HG02571 (cell line): ENCODE data around the gene BAG3.
"Not testable (repeated sequence)": the region's sequence is repeated elsewhere in the genome, so short reads cannot be mapped to it uniquely, and the experiment has no call there.

Experiments used
- ATAC-seq: cut with Tn5 transposase; IDR thresholded peaks from one replicate; pipeline ENCODE4 v1.9.1; 2021; ENCODE audit warnings: mild to moderate bottlenecking, moderate library complexity; ENCODE audit not compliant: unreplicated experiment

The BAG3 gene

DNA sequence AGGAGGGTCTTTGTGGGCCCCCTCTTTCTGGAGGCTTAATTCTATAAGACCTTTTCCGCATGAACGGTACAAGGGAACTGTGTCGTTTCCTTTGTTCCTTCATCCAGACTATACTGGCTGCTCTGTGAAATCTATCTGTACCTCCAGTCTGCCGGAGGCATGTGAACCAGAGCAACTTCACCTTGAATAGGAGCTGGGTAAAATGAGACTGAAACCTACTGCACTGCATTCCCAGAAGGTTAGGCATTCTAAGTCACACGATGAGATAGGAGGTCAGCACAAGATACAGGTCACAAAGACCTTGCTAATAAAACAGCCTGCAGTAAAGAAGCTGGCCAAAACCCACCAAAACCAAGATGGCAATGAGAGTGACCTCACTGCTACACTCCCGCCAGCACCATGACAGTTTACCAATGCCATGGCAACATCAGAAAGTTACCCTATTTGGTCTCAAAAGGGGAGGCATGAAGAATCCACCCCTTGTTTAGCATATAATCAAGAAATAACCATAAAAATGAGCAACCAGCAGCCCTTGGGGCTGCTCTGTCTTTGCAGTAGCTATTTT, 37.9 kb downstream of the BAG3 start:
- no peak for ATAC-seq

DNA sequence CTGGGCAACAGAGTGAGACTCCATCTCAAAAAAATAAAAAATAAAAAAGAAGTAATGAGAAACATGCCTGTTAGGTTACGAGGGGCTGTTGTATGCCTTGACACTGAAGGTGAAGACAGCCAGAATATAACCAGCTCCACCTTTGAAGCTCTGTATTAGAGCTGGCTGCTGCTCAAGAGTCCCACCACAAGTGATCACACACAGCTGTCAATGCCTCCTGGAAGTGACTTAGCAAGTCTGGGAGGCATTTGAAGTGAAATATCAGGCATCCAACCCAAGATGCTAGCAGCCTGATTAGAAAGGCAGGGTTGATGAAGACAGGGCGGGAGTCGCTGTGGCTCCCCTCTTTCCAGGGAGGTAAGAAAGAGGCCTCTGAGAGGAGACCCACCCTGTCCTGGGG, 40.5 kb downstream of the BAG3 start:
- no peak for ATAC-seq

- no peak for ATAC-seq
These were observed 42.2 kb downstream of the BAG3 start for GRCh38 chr10:119693262-119693957.

DNA sequence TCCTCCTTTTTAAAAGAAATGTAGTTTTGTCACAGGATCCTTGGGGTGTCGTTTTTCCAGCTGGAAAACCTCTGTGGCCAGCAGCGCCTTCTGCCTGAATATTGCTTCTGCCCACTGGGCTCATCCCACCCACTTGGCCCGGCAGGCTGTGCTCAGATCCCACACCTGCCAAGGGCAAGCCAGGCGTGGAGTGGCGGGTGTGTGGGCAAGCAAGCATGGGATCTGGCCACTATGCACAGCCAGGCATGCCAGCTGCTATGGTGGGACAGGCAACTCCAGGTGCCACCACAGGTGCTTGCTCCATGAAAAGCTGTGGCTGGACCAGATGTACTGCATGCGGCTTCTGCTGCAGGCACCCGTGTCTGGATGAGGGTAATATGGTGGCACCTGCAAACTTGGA, 43.4 kb downstream of the BAG3 start:
- no peak for ATAC-seq

GRCh38 chr10:119700321-119700954, 49.3 kb downstream of the BAG3 start:
- ATAC-seq: no peak

DNA sequence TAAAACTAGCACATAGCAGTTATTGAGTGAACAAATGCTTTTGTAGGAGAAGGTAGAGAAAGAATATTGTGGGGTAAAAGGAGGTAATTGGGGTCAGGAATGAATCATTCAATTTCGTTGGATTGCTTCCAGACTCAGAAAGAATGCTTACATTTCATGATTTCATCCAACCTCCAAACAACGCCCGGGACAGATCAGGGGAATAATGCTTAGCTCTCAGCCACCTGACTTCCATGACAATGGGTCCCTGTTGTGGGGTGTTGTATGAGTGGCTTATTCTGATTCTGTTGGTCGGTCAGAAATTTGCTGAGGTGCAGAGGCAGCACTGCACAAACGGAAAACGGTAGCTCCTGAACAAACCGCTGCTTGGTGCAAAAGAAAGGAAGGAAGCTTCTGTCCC, 50.7 kb downstream of the BAG3 start:
- no peak for ATAC-seq

DNA sequence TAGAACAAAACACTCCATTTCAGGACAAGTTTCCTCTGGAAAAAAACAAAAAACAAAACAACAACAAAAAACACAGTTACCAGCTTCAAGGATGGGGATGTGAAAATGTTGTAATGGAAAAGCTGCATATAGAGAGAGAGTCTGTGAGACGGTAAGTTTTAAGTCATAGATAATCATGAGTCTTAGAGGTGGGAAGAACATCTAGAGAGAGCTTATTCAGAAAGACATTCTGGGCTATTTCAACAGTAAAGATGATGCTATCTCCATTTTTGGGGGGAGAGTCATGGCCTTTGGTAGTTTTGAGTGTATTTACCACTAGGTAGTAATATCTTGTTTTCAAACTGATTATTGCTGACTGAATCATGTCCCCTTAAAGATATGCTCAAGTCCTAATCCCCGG, 51.4 kb downstream of the BAG3 start:
- no peak for ATAC-seq

- ATAC-seq: no peak
These were observed 52.8 kb downstream of the BAG3 start for GRCh38 chr10:119703903-119704508.

- ATAC-seq: peak; percentile 48
These were observed 54.3 kb downstream of the BAG3 start for GRCh38 chr10:119705434-119705831.

DNA sequence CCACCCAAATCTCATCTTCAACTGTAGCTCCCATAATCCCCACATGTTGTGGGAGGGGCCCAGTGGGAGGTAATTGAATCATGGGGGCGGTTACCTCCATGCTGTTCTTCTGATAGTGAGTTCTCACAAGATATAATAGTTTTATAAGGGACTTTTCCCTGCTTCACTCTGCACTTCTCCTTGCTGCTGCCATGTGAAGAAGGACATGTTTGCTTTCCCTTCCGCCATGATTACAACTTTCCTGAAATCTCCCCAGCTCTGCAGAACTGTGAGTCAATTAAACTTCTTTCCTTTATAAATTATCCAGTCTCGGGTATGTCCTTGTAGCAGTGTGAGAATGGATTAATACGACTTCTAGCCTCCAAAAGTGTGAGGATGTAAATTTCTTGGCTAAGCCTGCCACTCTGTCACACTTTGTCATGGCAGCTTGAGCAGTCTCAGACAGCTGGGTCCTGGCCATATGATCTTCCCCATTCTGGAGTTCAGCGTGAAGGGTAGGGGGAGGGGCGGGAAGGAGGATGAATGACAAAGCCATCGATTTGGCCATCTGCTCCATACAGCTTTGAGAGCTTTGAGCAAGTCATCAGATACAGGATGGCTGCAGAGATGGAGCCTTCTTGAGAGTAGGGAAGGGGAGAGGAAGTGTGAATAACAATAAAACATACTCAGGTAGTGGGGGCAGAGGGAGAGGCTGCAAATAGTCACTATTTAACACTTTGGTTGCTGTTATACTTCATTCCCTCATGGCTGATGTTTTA, 55.5 kb downstream of the BAG3 start:
- ATAC-seq: no peak

- ATAC-seq: not testable (repeated sequence)
These were observed 56.2 kb downstream of the BAG3 start for GRCh38 chr10:119707331-119707730.

GRCh38 chr10:119710935-119711334, 59.8 kb downstream of the BAG3 start:
- ATAC-seq: not testable (repeated sequence)

- ATAC-seq: no peak
These were observed 62.7 kb downstream of the BAG3 start for GRCh38 chr10:119713744-119714483.

- ATAC-seq: no peak
These were observed 63.3 kb downstream of the BAG3 start for GRCh38 chr10:119714484-119714816.

DNA sequence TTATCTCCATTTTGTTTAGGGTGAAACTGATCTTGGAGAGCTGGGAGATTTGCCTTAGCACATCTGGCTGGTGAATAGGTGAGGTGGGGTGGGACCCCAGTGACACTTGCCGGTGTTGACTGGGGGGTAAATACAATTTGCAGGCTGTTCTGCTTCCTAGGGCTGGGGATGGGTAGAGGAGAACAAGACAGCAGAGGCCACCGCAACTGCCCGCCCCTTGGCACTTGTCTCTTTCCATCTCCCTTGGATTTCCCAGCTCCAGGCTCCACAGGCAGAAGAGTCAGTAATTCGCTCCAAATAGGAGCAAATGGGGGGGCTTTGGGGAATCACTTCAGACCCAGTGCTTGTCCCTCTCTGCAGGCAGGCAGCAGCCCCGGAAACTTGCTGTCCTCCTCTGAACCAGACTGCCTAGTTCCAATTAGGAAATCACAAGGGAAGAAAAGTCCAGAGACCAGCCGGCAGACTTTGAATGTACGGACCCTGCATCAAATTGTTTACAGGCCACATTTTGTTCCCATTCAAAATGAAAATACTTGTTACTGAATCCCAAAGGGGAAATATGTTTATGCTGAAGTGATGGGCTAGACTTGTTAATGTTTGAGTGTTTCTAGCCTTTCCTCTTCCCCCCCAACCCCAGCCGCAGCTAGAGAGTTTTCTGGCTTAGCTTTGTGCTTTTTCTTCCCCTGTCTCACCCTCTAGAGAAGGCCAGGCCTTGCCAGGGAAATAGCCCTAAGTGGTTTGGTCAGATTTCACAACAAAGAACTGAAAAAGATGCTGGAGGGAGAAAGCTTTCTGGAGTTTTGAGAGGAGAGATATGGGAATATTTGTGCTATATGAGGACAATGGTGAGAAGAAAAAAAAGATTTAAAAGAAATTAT, 64.7 kb downstream of the BAG3 start:
- no peak for ATAC-seq

DNA sequence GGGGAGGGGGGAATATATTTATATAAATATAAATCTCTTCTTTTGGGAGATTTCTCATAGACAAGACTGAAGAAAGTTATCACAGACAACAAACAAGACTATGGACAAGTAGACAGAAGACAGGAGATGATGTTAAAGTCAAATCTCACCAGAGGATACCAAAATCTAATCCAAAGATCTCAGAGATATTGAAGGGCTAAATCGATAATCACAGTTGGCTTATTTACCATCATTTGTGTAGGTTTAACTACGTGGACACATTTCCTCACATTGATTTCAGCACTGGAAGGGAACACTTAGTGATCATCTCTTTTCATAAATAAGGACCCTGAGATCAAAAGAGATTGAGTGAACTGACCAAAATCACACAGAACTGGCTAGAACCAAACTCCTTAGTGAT, 72.0 kb downstream of the BAG3 start:
- no peak for ATAC-seq

GRCh38 chr10:119723624-119724023, 72.4 kb downstream of the BAG3 start:
- ATAC-seq: no peak

- ATAC-seq: peak; percentile 7
These were observed 73.7 kb downstream of the BAG3 start for GRCh38 chr10:119724593-119725516.

- ATAC-seq: no peak
These were observed 74.3 kb downstream of the BAG3 start for GRCh38 chr10:119725517-119725827.
